Neural crest cell (in vitro differentiated cells): Measurements from ENCODE around the gene DOC2B. TPM values are rescaled to one million over a fixed set of nuclear protein-coding genes. Genes with fewer than 3 reads are reported as not detected.

ENCODE experiments used
- DNase-seq: peaks from one replicate; pipeline ENCODE4 v3.0.0; 2021; ENCODE audit warnings: low read depth, mixed read lengths, low spot score
- H3K27ac Mint-ChIP-seq: one replicate; pipeline ENCODE4 v1.8.0; 2021; ENCODE audit warnings: mild to moderate bottlenecking, mixed read lengths; ENCODE audit not compliant: unreplicated experiment
- H3K27me3 Mint-ChIP-seq: 2 replicates; pipeline ENCODE4 v1.8.0; 2021; ENCODE audit warnings: low read depth, mild to moderate bottlenecking, mixed read lengths
- H3K36me3 Mint-ChIP-seq: 2 replicates; pipeline ENCODE4 v1.8.0; 2021; ENCODE audit warnings: low read depth, mild to moderate bottlenecking, mixed read lengths
- H3K4me1 Mint-ChIP-seq: 2 replicates; pipeline ENCODE4 v1.8.0; 2021; ENCODE audit warnings: mixed read lengths
- H3K4me3 Mint-ChIP-seq: one replicate; pipeline ENCODE4 v1.8.0; 2021; ENCODE audit warnings: mild to moderate bottlenecking, mixed read lengths
- H3K9me3 Mint-ChIP-seq: 2 replicates; pipeline ENCODE4 v1.8.0; 2021; ENCODE audit warnings: mixed read lengths
- CTCF ChIP-seq: fragments of 200-600 bp; sonication (generic); conservative IDR thresholded peaks from 2 replicates; pipeline ENCODE4 v1.5.0; 2021; ENCODE audit warnings: antibody characterized with exemption, mild to moderate bottlenecking
- total RNA-seq: library from RNA; stranded (reverse); gene quantifications from 2 replicates; pipeline ENCODE4 v1.2.1, GENCODE V29; 2021

DOC2B gene
- total RNA-seq, 1 donor from 2014 or later: 0.91 TPM

GRCh38 chr17:185445-186138 is 4.1 kb upstream of the DOC2B start:
- Mint-ChIP-seq H3K4me1 (peaks cover 5% of the 10 kb centered on the region), H3K9me3 (no peaks in the 10 kb centered on the region), H3K36me3 (no peaks in the 10 kb centered on the region), H3K4me3 (no peak overlapping the region), H3K27ac (no peak overlapping the region), H3K27me3 (peaks cover 71% of the 10 kb centered on the region)
- TF ChIP-seq CTCF: no peak
- no peak for DNase-seq

- Mint-ChIP-seq H3K9me3 (no peaks in the 10 kb centered on the region), H3K4me1 (peaks cover 5% of the 10 kb centered on the region), H3K36me3 (no peaks in the 10 kb centered on the region), H3K27ac (no peak overlapping the region), H3K27me3 (peaks cover 77% of the 10 kb centered on the region), H3K4me3 (no peak overlapping the region)
- TF ChIP-seq CTCF: no peak
- DNase-seq: no peak
These were observed 1.6 kb upstream of the DOC2B start for GRCh38 chr17:183021-183420.

- H3K4me1 Mint-ChIP-seq: peaks cover 5% of the 10 kb centered on the region
- H3K27me3 Mint-ChIP-seq: peaks cover 84% of the 10 kb centered on the region
- H3K9me3 Mint-ChIP-seq: no peaks in the 10 kb centered on the region
- no peaks in the 10 kb centered on the region for H3K36me3 Mint-ChIP-seq
- DNase-seq: no peak
- no peak for TF ChIP-seq CTCF
- H3K27ac Mint-ChIP-seq: no peak overlapping the region
- peak overlapping the region; percentile 74 for H3K4me3 Mint-ChIP-seq
These were observed 751 bp upstream of the DOC2B start for GRCh38 chr17:182050-182751.

- H3K4me1 Mint-ChIP-seq: peaks cover 5% of the 10 kb centered on the region
- TF ChIP-seq CTCF: no peak
- no peaks in the 10 kb centered on the region for H3K9me3 Mint-ChIP-seq
- no peak overlapping the region for H3K4me3 Mint-ChIP-seq
- no peak overlapping the region for H3K27ac Mint-ChIP-seq
- H3K36me3 Mint-ChIP-seq: no peaks in the 10 kb centered on the region
- DNase-seq: no peak
- H3K27me3 Mint-ChIP-seq: peaks cover 71% of the 10 kb centered on the region
These were observed 837 bp downstream of the DOC2B start for GRCh38 chr17:180381-181244.

GRCh38 chr17:179781-180380 is 1.6 kb downstream of the DOC2B start:
- Mint-ChIP-seq H3K9me3 (no peaks in the 10 kb centered on the region), H3K36me3 (no peaks in the 10 kb centered on the region), H3K4me1 (peaks cover 5% of the 10 kb centered on the region), H3K27ac (no peak overlapping the region), H3K27me3 (peaks cover 64% of the 10 kb centered on the region), H3K4me3 (no peak overlapping the region)
- no peak for DNase-seq
- no peak for TF ChIP-seq CTCF
